Articular chondrocyte of knee joint (primary cell): ENCODE measurements around the gene NLE1. TPM values are rescaled to one million over a fixed set of nuclear protein-coding genes. Genes with fewer than 3 reads are reported as not detected.

Experiments used
- small RNA-seq: library from RNA; depleted of rRNA; stranded (forward); fragments of <200 nt; gene quantifications from one replicate; pipeline ENCODE3, GENCODE V24; 2012
- total RNA-seq: library from RNA; depleted of rRNA; stranded (reverse); fragments of >200 nt; gene quantifications from 2 replicates; pipeline ENCODE4 v1.2.3, GENCODE V29; 2012

NLE1 gene
- 11.1 and 15.2 TPM in 2 replicates for total RNA-seq

DNA sequence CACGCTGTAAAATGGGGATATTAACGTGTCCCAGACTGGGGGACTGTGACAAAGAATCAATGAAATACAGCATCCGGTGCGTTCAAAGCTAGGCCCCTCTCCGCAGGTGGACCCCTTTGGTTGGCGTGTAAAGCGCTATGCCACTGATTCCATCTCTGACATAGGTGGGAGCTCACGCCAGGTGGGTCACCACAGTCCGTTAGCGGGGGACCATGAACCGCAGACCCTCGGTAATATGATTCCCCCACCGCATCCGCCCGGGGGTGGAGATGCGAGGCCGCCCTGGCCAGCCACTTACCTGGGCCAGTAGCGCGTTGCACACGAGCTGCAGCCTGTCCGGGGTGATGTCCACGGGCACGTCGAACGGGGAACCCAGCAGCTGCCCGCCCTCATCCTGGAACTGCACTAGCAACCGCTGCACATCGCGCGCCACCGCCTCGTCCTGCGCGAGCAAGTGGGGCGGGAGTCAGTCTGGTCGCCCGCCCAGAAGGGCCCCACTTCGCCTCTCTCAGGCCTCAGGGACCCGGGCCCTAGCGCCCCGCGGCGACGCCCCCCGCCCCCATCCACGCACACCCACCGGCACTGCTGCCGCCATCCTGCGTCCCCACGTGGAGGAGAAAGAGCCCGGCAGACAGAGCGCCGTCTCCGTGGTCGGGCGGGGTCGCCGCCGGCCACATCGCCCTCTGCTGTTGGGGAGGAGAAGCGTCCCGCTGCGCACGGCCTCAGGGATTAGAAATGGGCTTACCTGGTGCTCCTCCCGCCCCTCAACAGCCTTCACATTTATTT, at the start of gene NLE1:
Gene NLE1, minus strand, starts transcription at position 623 of the 786 bp plus-strand sequence. Its CDS starts 28 bp downstream, at position 595.

GRCh38 chr17:35147375-35147905, 5.3 kb upstream of the NLE1 start, which contains the start of gene UNC45B:
Gene UNC45B, plus strand, starts transcription at chr17:35147817. Its CDS starts 447 bp downstream, at chr17:35148264.

DNA sequence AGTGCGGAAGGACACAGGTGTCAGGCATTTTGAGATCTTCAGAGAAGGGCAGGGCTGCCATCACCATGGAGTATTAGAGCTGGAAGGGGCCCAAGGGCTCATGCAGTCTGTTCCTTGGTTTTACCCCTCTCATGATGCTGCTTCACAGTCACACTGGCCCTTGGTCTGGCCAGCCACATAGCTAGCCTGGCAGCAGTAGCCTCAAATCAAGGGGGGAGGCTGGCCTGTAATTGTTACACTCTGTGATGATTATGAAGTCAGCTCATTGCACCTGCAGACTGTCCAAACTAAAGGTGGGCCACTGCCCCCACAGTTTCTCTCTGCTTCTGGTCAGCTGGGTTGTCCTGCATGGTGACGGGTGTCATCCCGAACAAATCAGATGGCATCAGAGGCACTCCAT, 20.8 kb downstream of the NLE1 start, which contains the start of gene FNDC8:
Gene FNDC8, plus strand, starts transcription at position 301 of the 400 bp plus-strand sequence. Its CDS starts 79 bp downstream, at position 380.

GRCh38 chr17:35119370-35120165, 22.5 kb downstream of the NLE1 start, which contains the start of gene RAD51D:
Gene RAD51D, minus strand, starts transcription at chr17:35119860. Its CDS starts 247 bp downstream, at chr17:35119613.

Small RNA genes lying within 50 kb of the gene (small RNA-seq; reads per million reads assigned to genes)
- gene RNU6-840P: not detected

Other genes with a start within 250 kb of the NLE1 start
- gene CCT6B, start 180.8 kb downstream of the NLE1 start, total RNA-seq: 4.2 and 4.8 TPM in 2 replicates
- 11.0 and 14.1 TPM in 2 replicates for gene ZNF830, start 180.8 kb downstream of the NLE1 start, total RNA-seq
- 26.1 and 32.9 TPM in 2 replicates for gene LIG3, start 161.8 kb downstream of the NLE1 start, total RNA-seq
- gene RFFL, start 78.6 kb downstream of the NLE1 start, total RNA-seq: 13.7 and 19.1 TPM in 2 replicates
- 10.4 and 14.1 TPM in 2 replicates for gene RAD51D, start 22.4 kb downstream of the NLE1 start, total RNA-seq
- not detected in 2 replicates for gene FNDC8, start 20.7 kb downstream of the NLE1 start, total RNA-seq
- not detected in 2 replicates for gene UNC45B, start 5.5 kb upstream of the NLE1 start, total RNA-seq
- not detected in 2 replicates for gene SLC35G3, start 52.1 kb upstream of the NLE1 start, total RNA-seq
- 63.5 and 74.9 TPM in 2 replicates for gene SLFN5, start 100.8 kb upstream of the NLE1 start, total RNA-seq
- 8.4 and 8.8 TPM in 2 replicates for gene SLFN11, start 231.3 kb upstream of the NLE1 start, total RNA-seq